ENCODE data around the gene CYBC1. TPM values are rescaled to one million over a fixed set of nuclear protein-coding genes. Genes with fewer than 3 reads are reported as not detected.

Gene CYBC1
- total and polyA plus RNA-seq, 9 of the 15 experiments (the other 6 are each of a cell fraction or from before 2014, with no cell fraction given), result 1.3 to 71.8 (median 49.9) TPM

GRCh38 chr17:82468692-82469091 is 18.1 kb upstream of the CYBC1 start (continued):
- no peak for TF ChIP-seq ZNF584 (CRISPR knock-in tag; IDR thresholded peaks at IDR 0.05; ENCODE audit: low read depth)

GRCh38 chr17:82465023-82465603 is 14.6 kb upstream of the CYBC1 start:
- H4K20me1 ChIP-seq (replicated peaks; ENCODE audit: control insufficient read depth, insufficient read depth, low read length), result no peaks in the 10 kb centered on the region
- 75% methylated on average over 7 of the region's 7 CpGs for WGBS (ENCODE audit: insufficient coverage, low coverage, missing lambda C conversion rate)
- no peak overlapping the region for H3K4me3 ChIP-seq
- FAIRE-seq, result no peak
- peaks cover 84% of the 10 kb centered on the region for H3K79me2 ChIP-seq (ENCODE audit: control insufficient read depth, insufficient read depth, low read length)
- peaks cover 45 to 46% of the 10 kb centered on the region in 2 experiments for H3K4me1 ChIP-seq (replicated peaks in 1 of 2; ENCODE audit: control insufficient read depth in 2 of 2, insufficient read depth in 2 of 2, low read length in 2 of 2)
- DNase-seq (ENCODE audit: extremely low read depth in 1 of 4, low spot score in 3 of 4), result peak in 1 of 4 experiments; percentile 12
- no peaks in the 10 kb centered on the region for H3K9me3 ChIP-seq (replicated peaks; ENCODE audit: control insufficient read depth, insufficient read depth, low read depth, low read length)
- ChIA-PET CTCF (ENCODE audit: low intra/inter-chr PET ratio) (no interaction called here), POLR2A (interaction anchor here (1.1 kb wide), 1 partner anchor 10 kb away, joined by 5 read pairs; no protein-coding TSS in a partner anchor)
- in situ Hi-C loops (cut with MboI), result no loop called here
- peak overlapping the region in 1 of 2 experiments; percentile 59; a peak in 1 of 4 replicates for H3K9ac ChIP-seq (ENCODE audit: insufficient read depth in 1 of 2, low read depth in 2 of 2, low read length in 2 of 2)
- intact Hi-C loops (cut with micrococcal nuclease), result no loop called here
- no peaks in the 10 kb centered on the region; a peak in 1 of 5 replicates for H3K27me3 ChIP-seq (ENCODE audit: control insufficient read depth in 2 of 2, insufficient read depth in 2 of 2, low read length in 2 of 2)
- ATAC-seq, result no peak
- H3K27ac ChIP-seq (ENCODE audit: extremely low read depth, low read depth, low read length), result no peak overlapping the region; the same call in 2 of the 3 replicates
- peaks cover 95% of the 10 kb centered on the region for H3K36me3 ChIP-seq (ENCODE audit: control insufficient read depth, insufficient read depth, low read length)
- H3K4me2 ChIP-seq (ENCODE audit: insufficient read depth, low read length), result no peak overlapping the region; the same call in 1 of the 2 replicates
- H3K9me1 ChIP-seq (ENCODE audit: control insufficient read depth, insufficient read depth, low read length), result peaks cover 6% of the 10 kb centered on the region
- BruUV-seq (replicated peaks), result no TSS peak
- no peak overlapping the region for H2AFZ ChIP-seq (ENCODE audit: low read depth, low read length)
- no peak for TF ChIP-seq ZNF253 (CRISPR knock-in tag; conservative IDR thresholded peaks at IDR 0.05)
- no peak for TF ChIP-seq ZNF551 (CRISPR knock-in tag; IDR thresholded peaks at IDR 0.05)
- no peak for TF ChIP-seq MCM2 (IDR thresholded peaks at IDR 0.05; ENCODE audit: low read depth)
- TF ChIP-seq MNT (conservative IDR thresholded peaks at IDR 0.05), result peak; percentile 32 to 33; a peak in 2 of 4 replicates
- TF ChIP-seq RFX5 (IDR thresholded peaks at IDR 0.05; ENCODE audit: low read depth, low read length), result no peak
- no peak for TF ChIP-seq DMBX1 (CRISPR knock-in tag; IDR thresholded peaks at IDR 0.05; ENCODE audit: borderline replicate concordance)
- TF ChIP-seq E2F8 (IDR thresholded peaks at IDR 0.05; ENCODE audit: low read depth, partially characterized antibody), result no peak
- TF ChIP-seq MAFG (tag; conservative IDR thresholded peaks at IDR 0.05), result no peak
- no peak for TF ChIP-seq NFYB (IDR thresholded peaks at IDR 0.05; ENCODE audit: extremely low read depth, insufficient read length)
- TF ChIP-seq SAP30 (IDR thresholded peaks at IDR 0.05; ENCODE audit: borderline replicate concordance, insufficient read depth, low read depth, low read length, poor library complexity, severe bottlenecking), result no peak
- TF ChIP-seq SFPQ (IDR thresholded peaks at IDR 0.05; ENCODE audit: low read depth, low read length), result no peak
- 0 out of 2 replicates have a peak, but pooled peaks have one; percentile 24 for TF ChIP-seq SUPT5H (IDR thresholded peaks at IDR 0.05)

Data from K562 (cell line).